GM18502 (cell line): ENCODE measurements around the gene PCCA.

ENCODE experiments used
- ATAC-seq: cut with Tn5 transposase; IDR thresholded peaks from one replicate; pipeline ENCODE4 v1.9.1; 2021; ENCODE audit warnings: mild to moderate bottlenecking; ENCODE audit not compliant: unreplicated experiment, poor library complexity

Gene PCCA

GRCh38 chr13:100392709-100393630, 304.1 kb downstream of the PCCA start:
- peak; percentile 54 for ATAC-seq

DNA sequence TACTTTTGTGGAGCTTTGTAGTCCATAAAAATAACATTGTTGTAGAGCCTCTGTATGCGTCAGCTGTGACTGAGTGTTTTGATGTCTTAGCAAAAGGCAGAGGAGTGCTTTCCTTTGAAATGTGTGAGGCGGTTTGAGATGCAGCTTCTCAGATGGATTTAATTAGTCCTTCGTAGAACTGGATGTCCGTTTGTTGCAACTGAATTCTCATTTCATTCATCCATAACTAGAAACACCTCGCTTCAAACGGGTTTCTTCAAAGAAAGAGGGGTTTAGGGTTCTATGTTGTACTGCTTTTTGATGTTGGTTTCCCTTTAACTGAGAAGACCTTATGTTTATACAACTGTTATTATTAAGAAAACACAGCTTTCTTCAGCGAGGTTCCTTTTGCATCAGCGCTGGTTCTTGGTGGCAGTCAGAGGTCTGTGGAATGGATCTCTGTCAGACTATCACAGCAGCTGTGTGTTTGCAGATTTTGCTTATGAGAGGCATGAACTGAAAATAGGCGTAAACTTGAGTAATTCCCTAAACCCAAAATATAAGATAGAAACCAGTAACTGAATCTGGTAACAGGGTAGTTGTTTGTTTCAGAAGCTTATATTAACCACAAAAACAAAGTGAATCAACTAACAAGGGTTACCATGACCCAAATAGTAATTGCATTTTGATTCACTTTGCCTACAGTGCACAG, 305.3 kb downstream of the PCCA start:
- peak; percentile 95 for ATAC-seq

DNA sequence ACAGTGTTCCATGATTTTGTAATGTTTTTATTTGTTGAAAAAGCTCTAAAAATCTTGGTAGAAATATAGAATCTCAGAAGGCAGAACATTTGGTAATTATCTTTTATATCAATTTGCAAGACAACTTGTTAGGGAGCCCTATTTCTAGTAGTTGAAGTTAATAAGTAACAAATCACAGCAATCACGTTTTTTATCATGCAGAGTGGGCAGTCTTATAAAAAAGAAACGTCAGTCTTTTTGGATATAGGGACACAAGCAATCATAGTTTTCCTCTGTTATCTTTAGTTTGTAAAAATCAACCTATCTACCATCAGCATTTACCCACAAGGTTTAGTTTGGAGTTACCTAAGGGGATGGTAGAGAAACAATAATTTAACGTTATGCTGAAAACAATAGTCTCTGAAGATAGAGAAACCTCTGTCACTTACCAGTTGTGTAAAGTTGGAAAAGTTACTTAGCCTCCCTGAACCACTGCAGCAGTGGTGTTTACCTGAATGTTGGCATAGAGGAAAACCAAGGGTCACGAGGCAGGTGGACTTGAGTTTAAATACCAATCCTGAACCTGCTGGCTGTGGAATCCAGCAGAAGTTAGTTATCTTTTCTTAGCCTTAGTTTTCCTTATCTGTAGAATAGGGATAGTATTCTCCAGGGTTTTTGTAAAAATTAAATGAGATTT, 306.9 kb downstream of the PCCA start:
- ATAC-seq = no peak

- no peak for ATAC-seq
Observed at GRCh38 chr13:100396776-100397175, 307.9 kb downstream of the PCCA start.

DNA sequence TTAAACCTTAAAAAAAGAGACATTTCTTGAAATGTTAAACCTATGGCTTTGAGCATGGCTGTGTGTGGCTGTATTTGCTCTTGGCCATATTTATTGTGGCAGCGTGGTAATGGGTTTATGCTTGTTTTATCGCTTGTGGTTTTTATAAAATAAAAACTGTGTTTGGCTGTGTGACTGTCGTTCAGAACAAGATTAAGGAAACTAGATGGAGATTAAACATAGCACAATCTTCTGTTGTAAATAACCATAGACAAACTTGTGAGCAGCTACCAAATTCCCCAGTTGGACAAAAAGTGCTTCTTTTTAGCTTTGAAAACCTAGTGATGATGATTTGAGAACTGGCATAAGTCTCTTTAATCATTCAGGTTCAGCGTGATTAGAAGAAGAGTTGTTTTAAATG, 308.7 kb downstream of the PCCA start:
- ATAC-seq = no peak

DNA sequence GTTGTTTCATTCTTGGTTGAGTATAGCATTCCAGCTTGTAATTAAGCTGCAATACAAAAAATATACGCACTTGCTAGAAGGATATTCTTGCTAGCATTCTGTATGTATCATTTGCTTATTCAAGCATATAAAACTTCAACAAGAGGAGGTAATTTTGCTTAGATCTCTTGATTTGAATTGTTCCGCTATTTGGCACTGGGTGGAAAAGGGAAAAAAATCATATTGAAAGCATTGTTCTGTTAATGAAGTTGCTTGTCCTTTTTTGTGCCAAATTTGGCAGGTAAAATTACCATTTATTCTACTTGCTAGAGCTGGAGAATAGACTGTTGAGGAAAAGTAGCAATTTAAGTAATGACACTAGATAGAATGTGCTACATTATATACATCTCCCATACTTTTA, 309.5 kb downstream of the PCCA start:
- no peak for ATAC-seq

DNA sequence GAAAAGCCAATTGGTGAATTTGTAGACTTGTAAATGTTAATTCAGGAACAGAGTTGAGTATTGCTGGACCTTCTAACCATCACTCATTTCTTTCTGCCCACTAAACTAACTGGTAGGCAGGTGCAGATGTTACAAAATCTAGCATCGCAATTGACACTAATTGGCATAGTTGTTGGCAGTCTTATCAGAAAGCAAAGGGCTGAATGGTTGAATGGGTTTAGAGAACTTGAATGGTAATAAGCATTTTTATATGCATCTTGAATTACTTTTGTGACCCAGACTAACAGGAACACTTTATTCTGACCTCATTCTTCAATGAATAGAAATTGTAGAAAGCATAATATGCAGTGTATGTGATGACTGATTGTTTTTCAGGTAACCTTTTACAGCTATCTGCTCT, 310.6 kb downstream of the PCCA start:
- ATAC-seq = no peak

DNA sequence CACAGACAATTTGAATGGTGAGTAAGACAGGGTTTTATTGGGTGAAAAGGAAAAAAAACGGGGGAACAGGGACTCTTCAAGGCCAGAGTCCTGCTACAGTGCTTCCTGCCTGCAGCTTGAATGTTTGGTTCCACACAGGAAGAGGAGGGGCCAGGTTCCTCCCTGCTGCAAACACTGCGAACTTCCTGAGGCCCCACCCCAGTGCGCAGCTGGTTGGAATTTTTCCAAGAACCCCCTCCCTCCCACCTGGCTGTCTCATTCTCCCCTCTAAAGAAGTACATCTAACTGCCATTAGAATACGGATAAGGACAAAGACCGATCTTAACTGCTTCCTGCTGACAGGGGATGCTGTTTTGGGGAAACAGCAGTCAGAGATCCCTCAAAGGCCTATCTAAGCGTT, 314.8 kb downstream of the PCCA start:
- no peak for ATAC-seq

- no peak for ATAC-seq
Observed at GRCh38 chr13:100409132-100409531, 320.2 kb downstream of the PCCA start.

- no peak for ATAC-seq
Observed at GRCh38 chr13:100423375-100423774, 334.5 kb downstream of the PCCA start.

DNA sequence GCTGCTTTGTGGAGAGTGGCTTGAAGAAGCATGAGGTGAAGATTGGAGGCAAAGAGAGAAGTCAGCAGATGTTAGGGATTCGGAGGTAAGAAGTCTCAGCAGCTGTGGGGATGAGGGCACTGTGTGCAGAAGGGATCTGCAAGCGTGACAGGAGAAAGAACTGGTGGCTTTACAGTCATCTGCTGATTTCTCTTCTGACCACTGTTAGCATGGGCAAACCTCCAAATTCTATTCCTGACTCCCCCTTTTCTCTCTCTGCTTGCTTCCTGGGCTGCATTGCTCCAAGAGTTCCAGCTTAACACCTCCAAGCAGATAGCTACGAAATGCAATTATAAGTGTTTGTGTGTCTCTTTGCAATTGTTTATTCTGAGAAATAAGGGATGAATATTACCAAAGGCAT, 340.1 kb downstream of the PCCA start:
- ATAC-seq = no peak

DNA sequence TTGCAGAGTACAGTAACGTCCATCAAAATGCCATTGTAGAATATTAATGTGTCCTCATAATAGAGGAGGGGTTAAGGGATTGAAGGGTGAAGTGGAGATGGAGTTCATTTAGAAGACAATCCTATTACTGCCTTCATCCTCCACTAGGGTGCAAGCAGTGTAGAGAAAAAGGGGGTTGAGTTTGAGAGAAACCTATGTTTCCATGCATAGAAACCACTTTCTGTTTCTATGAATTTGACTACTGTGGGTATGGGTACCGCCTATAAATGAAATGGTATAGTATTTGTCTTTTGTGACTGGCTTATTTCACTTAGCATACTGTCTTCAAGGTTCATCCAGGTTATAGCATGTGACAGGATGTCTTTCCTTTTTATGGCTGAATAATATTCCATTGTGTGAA, 343.7 kb downstream of the PCCA start:
- no peak for ATAC-seq

DNA sequence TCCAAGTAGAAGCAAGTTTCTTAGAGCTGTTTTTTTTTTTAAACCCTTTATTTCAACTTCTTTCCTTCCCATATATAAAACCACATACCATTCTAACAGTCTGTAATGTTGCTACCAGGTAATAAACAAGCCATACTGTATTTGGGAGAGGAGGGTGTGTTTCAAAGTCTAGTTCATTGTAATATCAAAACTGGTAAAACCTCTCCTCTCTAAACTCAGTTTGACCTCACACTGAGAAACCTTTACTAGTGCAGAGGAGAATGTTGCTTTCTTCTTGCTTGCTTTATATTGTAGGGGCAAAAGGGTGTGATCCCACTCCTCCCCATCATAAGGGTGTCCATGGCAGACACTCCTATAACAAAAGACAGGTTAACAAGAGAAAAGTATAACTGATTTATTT, 344.6 kb downstream of the PCCA start:
- ATAC-seq = no peak

DNA sequence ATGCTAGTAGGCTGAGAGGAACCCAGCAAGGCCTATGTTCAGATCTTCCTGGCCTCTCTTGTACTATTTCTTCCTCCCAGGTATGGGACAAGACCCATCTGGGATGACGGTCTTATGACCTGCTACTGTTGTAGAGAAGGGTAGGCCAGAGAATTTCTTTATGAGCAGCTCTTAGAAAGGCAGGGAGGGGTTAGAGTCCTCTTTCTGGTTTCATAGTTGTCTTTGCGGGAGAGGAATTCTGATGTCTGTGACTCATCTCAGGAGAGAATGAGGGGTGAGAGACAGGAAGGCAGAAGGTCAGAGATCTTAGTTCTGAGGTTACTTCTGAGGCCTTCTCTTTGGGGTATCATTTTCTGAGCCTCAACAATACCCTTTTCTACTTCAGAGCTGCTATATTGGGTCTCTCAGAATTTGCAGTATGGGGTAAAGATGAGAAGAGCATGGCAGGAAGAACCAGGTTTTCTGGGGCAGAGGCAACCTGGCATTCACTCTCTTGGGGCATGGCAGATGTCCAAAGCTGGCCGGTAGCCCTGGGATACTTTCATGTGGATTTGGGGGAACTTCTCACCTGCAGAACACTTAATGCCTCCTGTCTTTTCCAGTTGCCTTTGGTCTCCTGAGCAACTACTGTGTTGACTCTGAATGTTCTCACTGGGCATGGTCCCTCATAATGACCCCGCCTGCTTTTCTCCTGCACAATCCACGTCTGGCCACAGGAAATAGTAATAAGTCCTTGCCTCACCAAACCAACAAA, 345.3 kb downstream of the PCCA start:
- peak; percentile 95 for ATAC-seq

GRCh38 chr13:100436099-100436498, 347.2 kb downstream of the PCCA start:
- ATAC-seq = no peak

GRCh38 chr13:100438059-100438788, 349.3 kb downstream of the PCCA start:
- no peak for ATAC-seq

DNA sequence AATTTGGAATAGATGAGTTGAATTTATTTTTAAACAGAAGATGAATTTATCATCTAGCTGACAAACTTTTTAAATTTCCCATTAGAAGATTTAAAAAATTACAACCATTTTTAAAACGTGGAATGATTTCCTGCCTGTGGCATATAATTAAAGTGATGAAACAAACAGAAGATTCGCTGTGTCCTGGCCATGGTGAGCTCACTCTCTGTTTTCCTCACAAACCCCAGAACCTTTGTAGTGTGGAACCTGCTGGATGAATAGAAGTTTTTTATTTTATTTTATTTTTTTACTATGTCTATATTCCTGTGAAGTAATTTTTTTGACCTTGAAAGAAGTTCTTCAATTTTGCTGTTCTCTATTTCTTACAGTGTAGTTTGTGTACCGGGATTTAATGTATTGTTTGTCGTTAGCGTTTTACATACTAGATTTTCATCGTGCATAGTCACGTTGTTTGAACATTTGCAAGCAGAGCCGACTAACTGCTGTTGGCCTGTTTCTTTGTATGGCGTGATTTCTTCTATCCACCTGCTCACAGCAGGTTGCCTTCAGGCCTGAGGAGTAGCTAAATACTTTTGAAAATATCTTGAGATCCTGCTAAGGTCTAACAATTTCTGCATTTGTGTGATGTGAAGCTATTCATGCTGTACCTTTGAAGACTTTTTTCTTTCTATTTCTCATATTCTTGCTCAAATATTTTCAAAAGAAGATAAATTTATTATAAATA, 350.5 kb downstream of the PCCA start:
- ATAC-seq = no peak

DNA sequence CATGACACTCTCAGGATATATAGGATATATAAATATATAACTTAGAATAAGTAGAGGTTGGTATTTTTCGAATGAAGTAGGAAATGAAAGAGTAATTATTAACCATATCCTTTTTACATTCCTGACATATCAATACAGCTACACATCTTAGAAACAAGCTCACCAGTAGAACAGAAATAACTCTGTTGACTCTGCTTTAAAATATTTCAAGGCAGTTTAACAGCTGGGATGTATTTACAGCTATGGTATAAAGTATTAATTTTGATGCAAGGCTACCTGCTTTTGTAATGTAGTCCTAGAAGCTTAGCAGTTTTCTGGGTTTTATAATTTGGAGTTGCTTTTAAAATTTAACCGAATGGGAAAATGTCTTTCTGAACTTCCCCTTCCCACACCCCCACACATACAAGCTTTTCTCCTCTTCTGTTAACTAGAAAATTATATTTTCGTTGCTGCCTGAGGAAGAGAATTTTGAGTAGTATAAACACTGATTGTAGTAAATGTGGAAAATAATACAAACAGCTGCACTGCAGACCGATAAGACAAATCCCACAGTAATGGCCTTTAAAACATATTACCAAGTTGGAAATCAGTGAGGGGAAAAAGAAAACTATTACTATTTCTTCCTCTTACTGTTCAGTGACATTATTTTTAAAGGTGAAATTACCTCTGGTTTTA, 352.0 kb downstream of the PCCA start:
- ATAC-seq = no peak
